Fibroblast of lung (primary cell): Measurements from ENCODE around the gene CLDN7.

Experiments
- EZH2 ChIP-seq: IDR thresholded peaks from 2 replicates; pipeline ENCODE4 v1.5.1; 2012; ENCODE audit warnings: low read length, control low read depth, mild to moderate bottlenecking; ENCODE audit errors: missing control alignments
- TF ChIP-seq, protein P1 (sequence below), 2 donors: IDR thresholded peaks in 1 of 2; conservative IDR thresholded peaks in 1 of 2; 1 replicate in 1 of 2; 2 replicates in 1 of 2; pipeline ENCODE4 v1.5.1; 2011 to 2012; ENCODE audit warnings: low read length in 2 of 2, control low read depth in 1 of 2, inconsistent platforms in 1 of 2, low read depth in 1 of 2, mild to moderate bottlenecking in 1 of 2

DNA sequence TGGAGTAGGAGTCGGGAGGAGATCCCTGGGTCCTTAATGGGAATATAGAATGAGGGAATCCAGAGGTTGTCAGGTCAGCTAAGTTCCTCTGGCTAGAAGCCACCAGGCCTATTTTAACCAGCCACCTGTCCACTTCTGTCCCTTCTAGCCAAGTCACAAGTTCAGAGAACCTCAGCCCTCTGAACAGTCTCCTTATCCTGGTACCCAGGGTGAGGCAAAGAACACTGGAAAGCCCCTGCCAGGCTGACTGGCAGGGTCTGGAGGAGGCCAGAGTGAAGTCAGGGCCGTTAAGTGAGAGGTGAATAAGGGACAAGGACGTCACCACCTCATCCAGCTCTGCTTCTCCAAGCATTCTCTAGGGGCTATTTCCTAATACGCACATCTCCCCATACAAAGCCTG is 13.5 kb downstream of the CLDN7 start:
- TF ChIP-seq, protein P1, sequence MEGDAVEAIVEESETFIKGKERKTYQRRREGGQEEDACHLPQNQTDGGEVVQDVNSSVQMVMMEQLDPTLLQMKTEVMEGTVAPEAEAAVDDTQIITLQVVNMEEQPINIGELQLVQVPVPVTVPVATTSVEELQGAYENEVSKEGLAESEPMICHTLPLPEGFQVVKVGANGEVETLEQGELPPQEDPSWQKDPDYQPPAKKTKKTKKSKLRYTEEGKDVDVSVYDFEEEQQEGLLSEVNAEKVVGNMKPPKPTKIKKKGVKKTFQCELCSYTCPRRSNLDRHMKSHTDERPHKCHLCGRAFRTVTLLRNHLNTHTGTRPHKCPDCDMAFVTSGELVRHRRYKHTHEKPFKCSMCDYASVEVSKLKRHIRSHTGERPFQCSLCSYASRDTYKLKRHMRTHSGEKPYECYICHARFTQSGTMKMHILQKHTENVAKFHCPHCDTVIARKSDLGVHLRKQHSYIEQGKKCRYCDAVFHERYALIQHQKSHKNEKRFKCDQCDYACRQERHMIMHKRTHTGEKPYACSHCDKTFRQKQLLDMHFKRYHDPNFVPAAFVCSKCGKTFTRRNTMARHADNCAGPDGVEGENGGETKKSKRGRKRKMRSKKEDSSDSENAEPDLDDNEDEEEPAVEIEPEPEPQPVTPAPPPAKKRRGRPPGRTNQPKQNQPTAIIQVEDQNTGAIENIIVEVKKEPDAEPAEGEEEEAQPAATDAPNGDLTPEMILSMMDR (conservative IDR thresholded peaks at IDR 0.05 in 1 of 2, IDR thresholded peaks at IDR 0.05 in 1 of 2; ENCODE audit: low read depth in 1 of 2, low read length in 2 of 2): no peak
- no peak for TF ChIP-seq EZH2
